Measurements from ENCODE around the gene FKBP7.
A peak's percentile ranks its signal among the peaks of the same experiment; 100 is the strongest.
"Not testable (repeated sequence)": the region's sequence is repeated elsewhere in the genome, so short reads cannot be mapped to it uniquely, and the experiment has no call there.

Gene FKBP7

DNA sequence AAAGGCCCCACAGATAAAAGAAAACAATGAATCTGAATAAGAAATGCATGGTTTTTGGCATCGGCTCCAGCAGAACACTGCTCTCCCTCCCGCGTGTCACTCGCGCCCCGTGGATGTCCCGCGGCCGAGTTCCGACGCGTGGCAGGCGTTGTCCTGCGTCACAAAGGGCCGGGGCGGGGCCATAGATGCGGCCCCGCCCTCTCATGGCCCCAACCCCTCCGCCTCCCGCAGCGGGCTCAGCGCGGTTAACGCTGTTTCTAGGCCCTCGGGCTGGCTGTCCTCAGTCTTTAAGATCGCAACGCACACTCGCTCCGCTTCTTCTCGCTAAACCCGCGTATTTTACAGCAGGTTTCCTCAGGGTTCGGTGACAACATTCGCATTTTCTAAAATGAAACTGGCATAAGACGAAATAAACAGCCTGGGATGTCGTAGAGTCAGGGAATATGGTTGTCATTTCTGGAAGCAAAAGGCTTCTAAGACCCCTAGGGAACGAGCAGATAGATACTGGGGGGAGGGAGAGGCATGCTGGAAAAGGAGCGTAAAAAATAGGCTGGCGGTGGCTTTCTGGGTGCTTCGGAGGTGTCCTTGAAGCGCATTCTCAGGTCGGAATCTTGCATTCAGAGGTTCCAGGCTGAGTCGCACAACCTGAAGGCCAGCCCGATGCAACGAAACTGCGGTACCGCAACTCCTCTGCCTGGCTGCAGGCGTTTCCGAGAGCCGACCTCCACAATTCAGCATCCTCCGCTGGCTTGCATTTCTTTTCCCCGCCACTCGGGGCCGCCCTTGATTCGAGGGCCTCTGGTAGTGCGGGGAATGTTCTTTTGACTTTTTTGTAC is at the start of gene FKBP7:
Gene FKBP7 (minus strand): TSS at position 162 of the 836 bp plus-strand sequence. CDS start 101 bp downstream, at position 61.
- DNase-seq (ENCODE audit: low read depth in 3 of 3), result peak; percentile 56 to 75 (median 61)

DNA sequence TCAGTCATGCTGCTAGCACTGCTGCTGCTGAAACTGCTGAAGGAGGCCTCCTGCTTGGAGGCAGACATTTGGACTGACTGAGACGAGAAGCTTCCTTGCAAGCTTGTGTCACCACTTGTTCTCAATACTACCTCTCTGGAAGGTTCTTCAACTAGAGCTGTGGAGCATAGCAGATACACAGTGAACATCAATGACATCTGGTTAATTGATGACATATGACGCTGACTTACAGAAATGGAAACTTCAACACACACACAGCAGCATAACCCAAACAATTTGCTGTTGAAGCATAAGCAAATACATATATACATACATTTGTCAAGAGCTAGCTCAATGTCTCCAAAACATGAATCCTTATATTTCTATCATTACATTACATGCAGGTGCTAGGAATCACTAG is 49.2 kb upstream of the FKBP7 start:
- DNase-seq (ENCODE audit: low read depth in 3 of 3), result no peak

- no peak for DNase-seq (ENCODE audit: low read depth in 3 of 3)
These were observed 47.9 kb upstream of the FKBP7 start for GRCh38 chr2:178526256-178526655.

DNA sequence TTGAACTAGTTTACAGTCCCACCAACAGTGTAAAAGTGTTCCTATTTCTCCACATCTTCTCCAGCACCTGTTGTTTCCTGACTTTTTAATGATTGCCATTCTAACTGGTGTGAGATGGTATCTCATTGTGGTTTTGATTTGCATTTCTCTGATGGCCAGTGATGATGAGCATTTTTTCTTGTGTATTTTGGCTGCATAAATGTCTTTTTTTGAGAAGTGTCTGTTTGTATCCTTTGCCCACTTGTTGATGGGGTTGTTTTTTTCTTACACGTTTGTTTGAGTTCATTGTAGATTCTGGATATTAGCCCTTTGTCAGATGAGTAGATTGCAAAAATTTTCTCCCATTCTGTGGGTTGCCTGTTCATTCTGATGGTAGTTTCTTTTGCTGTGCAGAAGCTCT is 47.1 kb upstream of the FKBP7 start:
- DNase-seq (ENCODE audit: low read depth in 3 of 3), result not testable (repeated sequence)

DNA sequence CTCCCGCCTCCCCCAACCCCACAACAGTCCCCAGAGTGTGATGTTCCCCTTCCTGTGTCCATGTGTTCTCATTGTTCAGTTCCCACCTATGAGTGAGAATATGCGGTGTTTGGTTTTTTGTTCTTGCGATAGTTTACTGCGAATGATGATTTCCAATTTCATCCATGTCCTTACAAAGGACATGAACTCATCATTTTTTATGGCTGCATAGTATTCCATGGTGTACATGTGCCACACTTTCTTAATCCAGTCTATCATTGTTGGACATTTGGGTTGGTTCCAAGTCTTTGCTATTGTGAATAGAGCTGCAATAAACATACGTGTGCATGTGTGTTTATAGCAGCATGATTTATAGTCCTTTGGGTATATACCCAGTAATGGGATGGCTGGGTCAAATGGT is 46.6 kb upstream of the FKBP7 start:
- not testable (repeated sequence) for DNase-seq (ENCODE audit: low read depth in 3 of 3)

DNA sequence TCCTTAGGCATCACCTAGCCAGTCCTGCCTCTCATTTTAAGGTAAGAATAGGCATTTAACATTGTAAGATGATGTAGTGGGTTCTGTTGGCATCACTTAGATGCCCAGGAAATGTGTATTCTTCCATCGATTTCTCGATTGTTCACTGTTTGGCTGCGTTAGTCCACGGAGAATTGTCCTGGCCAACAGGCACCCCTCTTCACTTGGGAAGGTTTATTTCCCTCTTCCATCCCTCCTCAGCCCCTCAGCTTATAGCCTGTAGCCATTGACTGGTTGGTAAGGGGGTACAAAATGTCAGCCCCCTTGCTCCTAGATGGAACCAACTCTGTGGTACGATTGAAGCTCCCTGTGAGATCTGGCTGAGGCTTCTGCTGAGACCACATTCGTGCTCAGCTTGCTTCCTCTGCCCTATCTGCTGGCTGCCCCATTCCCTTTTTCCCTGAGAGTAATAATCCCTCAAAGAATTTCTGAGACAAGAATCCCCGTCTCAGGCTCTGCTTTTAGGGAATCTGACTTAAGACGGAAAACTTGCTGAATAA is 45.3 kb upstream of the FKBP7 start:
- no peak for DNase-seq (ENCODE audit: low read depth in 3 of 3)

GRCh38 chr2:178522950-178523595 is 44.7 kb upstream of the FKBP7 start:
- DNase-seq (ENCODE audit: low read depth in 3 of 3), result peak; percentile 59 to 77 (median 72)

- DNase-seq (ENCODE audit: low read depth in 3 of 3), result peak in 1 of 3 donors; percentile 55
These were observed 43.1 kb upstream of the FKBP7 start for GRCh38 chr2:178521304-178522150.

GRCh38 chr2:178517496-178517895 is 39.1 kb upstream of the FKBP7 start:
- no peak for DNase-seq (ENCODE audit: low read depth in 3 of 3)

GRCh38 chr2:178514664-178515063 is 36.3 kb upstream of the FKBP7 start:
- DNase-seq (ENCODE audit: low read depth in 3 of 3), result peak in 1 of 3 donors; percentile 34

GRCh38 chr2:178513876-178514275 is 35.5 kb upstream of the FKBP7 start:
- DNase-seq (ENCODE audit: low read depth in 3 of 3), result no peak

DNA sequence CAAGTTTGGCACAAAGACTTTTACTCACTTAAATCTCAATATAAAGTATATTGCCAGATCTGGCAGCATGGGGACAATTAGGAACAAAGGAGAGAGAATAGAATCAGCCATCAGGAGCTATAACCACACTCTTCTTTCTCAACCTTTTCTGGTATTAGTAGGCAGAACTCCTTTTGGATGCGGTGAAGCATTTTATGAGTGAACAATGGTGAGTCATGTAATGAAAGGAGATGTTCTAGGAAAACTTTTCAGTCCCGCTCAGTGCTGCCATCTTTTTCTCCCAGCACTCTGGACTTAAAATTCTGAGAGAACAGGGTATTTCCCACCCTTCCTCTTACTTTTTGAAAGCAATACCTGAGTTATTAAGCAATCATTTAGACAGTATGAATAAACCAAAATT is 34.1 kb upstream of the FKBP7 start:
- no peak for DNase-seq (ENCODE audit: low read depth in 3 of 3)

DNA sequence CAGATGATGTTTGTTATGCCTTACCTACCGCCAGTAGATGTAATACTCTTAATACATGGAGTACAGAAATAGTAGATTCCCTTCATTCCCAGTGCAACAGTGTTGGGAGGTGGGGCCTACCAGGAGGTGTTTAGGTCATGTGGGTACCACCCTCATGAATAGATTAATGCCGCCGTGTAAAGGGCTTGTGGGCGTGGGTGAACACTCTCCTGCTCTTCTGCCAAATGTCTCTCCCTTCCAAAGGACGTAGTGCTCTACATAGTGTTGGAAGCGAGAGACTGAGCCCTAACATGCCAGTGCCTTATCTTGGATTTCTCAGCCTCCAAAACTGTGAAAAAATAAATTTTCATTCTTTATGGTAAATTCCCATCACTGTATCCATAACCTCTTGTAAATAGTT is 32.0 kb upstream of the FKBP7 start:
- DNase-seq (ENCODE audit: low read depth in 3 of 3), result no peak

DNA sequence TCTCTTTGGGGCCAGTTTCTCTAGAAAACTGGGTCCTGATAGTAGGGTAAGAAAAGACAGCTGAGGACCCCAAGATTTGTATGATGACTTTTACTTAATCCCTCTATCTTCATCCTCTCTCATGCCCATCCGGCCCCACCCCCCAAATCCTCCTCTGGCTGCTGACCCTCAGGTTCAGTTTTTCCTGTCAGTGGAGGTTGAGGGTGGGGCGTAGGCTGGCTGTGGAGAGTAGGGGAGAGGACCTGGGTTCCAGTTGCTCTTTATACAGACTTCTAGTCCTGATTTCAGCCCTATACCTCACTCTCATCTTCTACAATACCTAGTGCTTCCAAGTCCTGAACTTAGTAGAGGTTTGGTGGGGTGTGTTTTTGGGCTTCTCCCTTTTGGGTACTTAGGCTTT is 30.2 kb upstream of the FKBP7 start:
- no peak for DNase-seq (ENCODE audit: low read depth in 3 of 3)

GRCh38 chr2:178506949-178507348 is 28.5 kb upstream of the FKBP7 start:
- DNase-seq (ENCODE audit: low read depth in 3 of 3), result no peak

- DNase-seq (ENCODE audit: low read depth in 3 of 3), result no peak
These were observed 28.1 kb upstream of the FKBP7 start for GRCh38 chr2:178506524-178506923.

- no peak for DNase-seq (ENCODE audit: low read depth in 3 of 3)
These were observed 27.7 kb upstream of the FKBP7 start for GRCh38 chr2:178506101-178506500.

DNA sequence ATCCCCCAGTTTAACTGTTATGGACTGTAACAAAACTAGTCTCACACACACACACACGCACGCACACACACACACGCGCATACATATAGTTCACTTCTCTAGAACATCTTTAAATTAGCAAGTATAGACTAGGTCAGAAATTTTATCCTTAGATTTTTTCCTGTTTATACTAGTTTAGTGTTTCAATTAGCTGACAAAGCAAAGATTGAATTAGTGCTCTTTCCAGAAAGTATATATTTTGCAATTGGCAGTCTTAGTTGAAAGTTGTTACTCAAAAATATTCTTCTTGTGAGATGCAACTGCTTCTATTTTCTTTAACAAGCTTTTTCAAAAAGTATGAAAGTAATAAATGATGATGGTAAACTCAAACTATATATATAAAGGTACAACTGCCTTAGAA is 24.4 kb upstream of the FKBP7 start:
- no peak for DNase-seq (ENCODE audit: low read depth in 3 of 3)

- no peak for DNase-seq (ENCODE audit: low read depth in 3 of 3)
These were observed 21.2 kb upstream of the FKBP7 start for GRCh38 chr2:178499640-178500039.

DNA sequence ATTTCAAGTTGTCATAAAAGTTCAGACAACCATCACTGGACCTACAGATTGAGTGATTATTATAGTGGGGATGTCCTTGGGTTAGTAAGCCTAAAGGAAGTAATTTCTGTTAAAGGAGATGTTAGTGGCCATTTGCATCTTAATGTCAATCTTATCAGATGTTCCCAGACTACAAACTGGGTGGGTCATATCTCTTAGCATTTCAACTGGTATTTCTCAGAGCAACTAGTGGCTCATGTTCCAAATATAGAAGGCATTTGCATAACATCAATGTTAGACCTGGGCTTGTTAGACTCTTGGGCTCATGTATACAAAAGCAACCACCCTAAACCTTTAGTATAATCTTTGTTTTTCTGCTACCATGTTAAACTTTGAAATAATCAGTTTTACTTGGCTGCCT is 19.7 kb upstream of the FKBP7 start:
- DNase-seq (ENCODE audit: low read depth in 3 of 3), result no peak

GRCh38 chr2:178496049-178496448 is 17.6 kb upstream of the FKBP7 start:
- DNase-seq (ENCODE audit: low read depth in 3 of 3), result no peak

DNA sequence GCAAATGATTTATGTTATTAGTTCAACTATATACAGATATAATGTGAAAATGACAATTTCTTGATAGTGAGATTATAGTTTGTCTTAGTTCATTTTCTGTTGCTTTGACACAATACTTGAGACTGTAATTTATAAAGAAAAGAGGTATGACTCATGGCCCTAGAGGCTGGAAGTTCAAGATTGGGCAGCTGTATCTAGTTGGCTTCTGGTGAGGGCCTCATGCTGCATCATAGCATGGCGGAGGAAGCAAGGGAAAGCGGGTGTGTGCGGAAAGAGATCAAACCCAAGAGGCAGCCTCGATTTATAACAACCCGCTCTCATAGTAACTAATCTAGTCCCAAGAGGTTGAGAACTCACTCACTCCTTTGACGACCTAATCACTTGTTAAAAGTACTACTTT is 13.2 kb upstream of the FKBP7 start:
- DNase-seq (ENCODE audit: low read depth in 3 of 3), result no peak

Measured in stimulated activated CD4-positive, alpha-beta T cell treated with anti-CD3 and anti-CD28 coated beads, TNF-alpha, amount 100 ng/mL, for 48 hours (primary cell).